GM18951 (cell line): ENCODE data around the gene IL1RAP.

Source experiments
- POLR2A ChIP-seq: IDR thresholded peaks from 4 replicates; pipeline ENCODE4 v1.6.1; 2011; ENCODE audit warnings: mild to moderate bottlenecking; ENCODE audit not compliant: insufficient read length, insufficient read depth; ENCODE audit errors: extremely low read depth
- in situ Hi-C: fragments of 300-500 bp; cut with MboI; formaldehyde crosslinking; loops from one replicate; pipeline ENCODE4 v1.12.0; 2022; ENCODE audit warnings: low sequenced_read_pairs, mixed read lengths, inconsistent platforms; ENCODE audit not compliant: unreplicated experiment

The IL1RAP gene

DNA sequence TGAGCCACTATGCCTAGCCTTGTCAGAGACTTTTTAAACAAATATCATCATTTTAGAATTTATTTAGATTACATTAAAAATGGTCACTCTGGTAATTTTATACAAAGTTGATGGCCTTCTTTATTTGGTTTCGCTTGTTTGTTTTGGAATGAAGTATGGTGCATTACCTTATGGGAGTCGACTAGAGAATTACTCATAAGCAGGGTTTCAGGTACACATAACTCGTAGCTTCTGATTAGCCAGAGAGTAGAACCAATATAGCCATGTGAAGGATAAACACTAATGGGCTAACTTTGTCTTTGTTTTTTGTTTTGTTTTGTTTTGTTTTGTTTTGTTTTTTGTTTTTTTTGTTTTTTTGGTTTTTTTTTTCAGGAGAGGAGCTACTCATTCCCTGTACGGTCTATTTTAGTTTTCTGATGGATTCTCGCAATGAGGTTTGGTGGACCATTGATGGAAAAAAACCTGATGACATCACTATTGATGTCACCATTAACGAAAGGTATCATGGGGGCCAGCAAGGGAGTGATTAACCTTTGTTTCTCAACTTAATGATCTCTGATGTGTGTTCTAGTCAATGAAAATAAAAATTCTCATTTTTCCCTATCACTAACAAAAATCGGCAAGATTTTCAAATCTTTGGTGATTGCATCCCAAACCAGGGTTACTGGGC, 113.2 kb downstream of the IL1RAP start:
- no peak for TF ChIP-seq POLR2A
- in situ Hi-C loops: no loop called here

DNA sequence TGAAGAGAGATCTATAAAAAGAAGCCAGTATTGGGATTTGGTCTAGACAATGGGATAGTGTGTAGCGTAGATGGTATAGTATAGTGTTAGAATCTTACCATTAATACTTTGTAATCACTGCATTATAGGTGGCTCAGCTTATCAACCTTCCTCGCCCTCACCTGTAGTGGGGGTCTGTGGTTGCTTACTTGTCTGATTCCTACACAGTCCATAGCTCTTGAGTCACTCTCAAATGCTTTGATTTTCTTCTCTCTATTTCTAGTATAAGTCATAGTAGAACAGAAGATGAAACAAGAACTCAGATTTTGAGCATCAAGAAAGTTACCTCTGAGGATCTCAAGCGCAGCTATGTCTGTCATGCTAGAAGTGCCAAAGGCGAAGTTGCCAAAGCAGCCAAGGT, 115.2 kb downstream of the IL1RAP start:
- in situ Hi-C loops: no loop called here
- TF ChIP-seq POLR2A: no peak

DNA sequence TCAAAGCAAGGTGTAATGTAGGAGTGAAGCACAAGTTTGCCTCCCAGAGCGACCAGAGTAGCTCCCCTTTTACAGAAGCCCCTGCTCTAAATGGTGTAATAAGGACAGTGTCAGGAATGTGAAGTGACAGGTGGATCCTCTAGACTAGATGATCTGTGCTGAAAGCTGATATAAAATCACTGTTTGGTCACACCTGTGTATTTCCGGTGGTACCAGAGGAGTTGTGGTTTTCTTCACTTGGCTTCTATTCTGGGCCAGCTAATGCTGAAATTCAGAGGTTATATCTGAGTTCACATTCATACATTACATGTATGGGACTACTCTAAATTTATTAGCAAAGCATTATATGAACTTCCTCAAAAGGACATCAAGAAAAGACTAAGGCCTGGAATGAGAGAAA, 117.4 kb downstream of the IL1RAP start:
- in situ Hi-C loops: no loop called here

DNA sequence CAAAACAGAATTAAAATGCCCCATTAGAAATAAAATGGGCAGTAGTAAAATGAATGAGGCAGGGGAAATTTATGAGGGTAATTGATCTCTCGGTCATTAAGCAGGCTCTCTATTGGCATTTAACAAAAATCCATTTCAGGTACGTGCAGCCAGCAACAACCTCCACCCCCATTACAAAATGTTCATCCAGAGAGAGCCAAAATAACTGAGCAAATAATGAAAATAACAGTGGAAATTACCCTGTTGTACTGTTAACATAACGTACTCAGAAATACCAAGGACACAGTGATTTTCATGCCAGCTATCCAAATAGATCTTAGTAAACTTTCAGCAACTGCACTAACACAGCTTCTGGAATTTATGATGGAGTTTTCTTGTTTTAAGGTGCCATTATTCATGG, 127.7 kb downstream of the IL1RAP start:
- in situ Hi-C loops: no loop called here
- TF ChIP-seq POLR2A: no peak

More for the DNA sequence above, 117.4 kb downstream of the IL1RAP start:
- TF ChIP-seq POLR2A: no peak

DNA sequence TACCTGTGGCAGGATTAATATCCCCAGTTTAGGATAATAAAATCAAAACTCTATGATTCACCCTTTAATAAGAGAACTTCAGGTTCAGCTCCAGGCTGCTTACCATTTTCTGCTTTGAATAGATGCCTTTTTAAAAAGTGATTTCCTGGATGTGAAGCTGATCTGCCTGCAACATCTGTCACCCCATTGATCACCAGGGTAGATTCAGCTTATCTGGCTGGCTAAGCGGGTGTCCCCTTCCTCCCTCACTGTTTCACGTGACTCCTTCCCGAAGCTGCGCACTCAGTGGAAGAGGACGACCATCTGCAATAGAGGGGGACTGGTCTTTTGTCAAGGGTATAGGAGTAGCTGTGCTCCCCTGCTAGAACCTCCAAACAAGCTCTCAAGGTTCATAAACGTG, 128.1 kb downstream of the IL1RAP start:
- no peak for TF ChIP-seq POLR2A
- in situ Hi-C loops: no loop called here

DNA sequence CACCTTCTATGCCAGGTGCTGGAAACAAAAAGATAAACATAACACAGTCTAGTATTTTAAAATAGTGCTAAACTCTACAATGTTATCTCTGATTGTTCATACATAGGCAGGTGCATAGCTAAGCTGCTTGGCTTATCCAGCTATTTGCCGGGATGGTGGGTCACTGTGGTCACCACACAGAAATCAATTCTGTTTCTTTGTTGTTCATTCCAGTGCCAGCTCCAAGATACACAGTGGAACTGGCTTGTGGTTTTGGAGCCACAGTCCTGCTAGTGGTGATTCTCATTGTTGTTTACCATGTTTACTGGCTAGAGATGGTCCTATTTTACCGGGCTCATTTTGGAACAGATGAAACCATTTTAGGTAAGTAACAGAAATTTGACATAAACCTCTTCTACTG, 130.2 kb downstream of the IL1RAP start:
- TF ChIP-seq POLR2A: no peak
- in situ Hi-C loops: no loop called here

DNA sequence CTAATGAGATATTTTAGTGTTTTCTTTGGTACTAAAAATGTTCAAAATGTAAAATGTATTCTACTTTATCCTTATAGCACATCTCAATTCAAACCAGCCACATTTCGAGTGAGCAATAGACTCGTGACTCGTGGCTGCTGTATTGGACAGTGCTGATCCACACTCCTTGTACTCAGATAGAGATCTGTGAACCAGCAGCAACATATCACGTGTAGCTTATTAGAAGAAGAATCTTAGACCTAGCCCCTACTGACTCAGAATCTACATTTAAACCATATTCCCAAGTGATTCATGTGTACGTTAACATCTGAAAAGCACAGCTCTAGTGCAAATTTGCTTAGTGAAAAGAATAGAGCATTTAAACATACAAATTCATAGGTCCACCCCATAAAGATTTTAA, 130.9 kb downstream of the IL1RAP start:
- in situ Hi-C loops: no loop called here
- no peak for TF ChIP-seq POLR2A

DNA sequence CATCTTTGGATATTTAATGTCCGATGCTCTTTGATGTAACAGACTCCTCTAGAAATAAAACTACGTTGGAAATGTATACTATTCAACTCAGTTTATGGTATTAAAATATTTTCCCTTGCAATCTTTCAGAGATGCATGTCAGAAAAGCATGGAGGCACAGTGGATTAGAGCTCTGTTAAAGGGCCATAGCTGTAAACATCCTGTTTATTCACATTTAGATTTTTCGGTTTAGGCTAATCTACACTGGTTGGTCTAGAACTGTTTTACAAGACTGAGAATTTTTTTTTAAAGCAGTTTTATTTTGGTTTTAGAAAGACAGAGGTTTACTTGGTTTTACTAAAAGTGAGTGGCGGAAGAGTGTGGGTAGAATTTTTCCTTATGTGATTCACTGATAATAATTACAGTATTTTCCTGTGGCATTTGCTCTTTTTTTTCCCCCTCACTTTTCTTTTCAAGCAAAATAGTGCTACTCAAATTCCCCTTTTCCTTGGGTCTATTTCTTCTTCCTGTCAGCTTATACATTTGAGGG, 132.1 kb downstream of the IL1RAP start:
- in situ Hi-C loops: no loop called here

DNA sequence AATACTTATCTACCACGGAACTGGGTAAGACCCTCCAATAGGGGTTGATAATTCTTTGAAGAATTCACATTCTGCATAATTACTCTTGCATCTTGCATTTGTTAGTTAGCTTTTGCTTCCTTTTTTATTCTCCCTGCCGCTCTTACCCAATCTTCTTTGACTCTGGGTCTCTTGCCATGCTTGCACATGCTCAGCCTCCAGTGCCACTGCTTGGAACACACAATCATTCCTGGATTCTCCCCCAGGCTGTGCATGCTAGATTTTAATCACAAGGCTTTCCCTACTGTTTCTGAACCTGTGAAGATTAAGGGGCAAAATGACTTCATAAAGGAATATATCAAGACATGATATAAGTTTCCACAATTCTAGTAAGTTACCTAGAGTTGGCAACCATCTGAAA, 133.1 kb downstream of the IL1RAP start:
- no peak for TF ChIP-seq POLR2A
- in situ Hi-C loops: no loop called here

More for the DNA sequence above, 132.1 kb downstream of the IL1RAP start:
- no peak for TF ChIP-seq POLR2A

DNA sequence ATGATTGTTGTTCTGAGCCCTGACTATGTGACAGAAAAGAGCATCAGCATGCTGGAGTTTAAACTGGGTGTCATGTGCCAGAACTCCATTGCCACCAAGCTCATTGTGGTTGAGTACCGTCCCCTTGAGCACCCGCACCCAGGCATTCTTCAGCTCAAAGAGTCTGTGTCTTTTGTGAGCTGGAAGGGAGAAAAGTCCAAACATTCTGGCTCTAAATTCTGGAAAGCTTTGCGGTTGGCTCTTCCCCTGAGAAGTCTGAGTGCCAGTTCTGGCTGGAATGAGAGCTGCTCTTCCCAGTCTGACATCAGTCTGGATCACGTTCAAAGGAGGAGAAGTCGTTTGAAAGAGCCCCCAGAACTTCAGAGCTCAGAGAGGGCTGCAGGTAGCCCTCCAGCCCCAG, 142.0 kb downstream of the IL1RAP start:
- in situ Hi-C loops: no loop called here

DNA sequence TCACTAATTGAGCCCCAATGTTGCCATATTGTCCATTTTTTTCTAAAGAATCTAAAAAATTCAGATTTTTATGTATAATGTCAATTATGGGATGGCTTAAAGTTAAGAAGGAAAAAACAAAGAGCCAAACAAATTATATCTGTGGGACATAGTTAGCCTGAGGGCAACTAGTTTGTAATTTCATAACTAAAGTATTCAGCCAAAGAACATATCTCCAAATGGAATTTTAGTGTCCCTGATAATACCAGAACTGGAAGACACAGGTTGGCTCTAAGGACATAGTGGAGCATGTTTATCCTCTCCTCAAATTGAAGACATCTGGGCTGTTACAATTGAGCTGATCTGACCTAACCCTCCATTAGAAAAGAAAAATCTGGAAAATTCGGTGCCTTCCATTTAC, 144.2 kb downstream of the IL1RAP start:
- in situ Hi-C loops: no loop called here
- TF ChIP-seq POLR2A: no peak

More for the DNA sequence above, 142.0 kb downstream of the IL1RAP start:
- no peak for TF ChIP-seq POLR2A

DNA sequence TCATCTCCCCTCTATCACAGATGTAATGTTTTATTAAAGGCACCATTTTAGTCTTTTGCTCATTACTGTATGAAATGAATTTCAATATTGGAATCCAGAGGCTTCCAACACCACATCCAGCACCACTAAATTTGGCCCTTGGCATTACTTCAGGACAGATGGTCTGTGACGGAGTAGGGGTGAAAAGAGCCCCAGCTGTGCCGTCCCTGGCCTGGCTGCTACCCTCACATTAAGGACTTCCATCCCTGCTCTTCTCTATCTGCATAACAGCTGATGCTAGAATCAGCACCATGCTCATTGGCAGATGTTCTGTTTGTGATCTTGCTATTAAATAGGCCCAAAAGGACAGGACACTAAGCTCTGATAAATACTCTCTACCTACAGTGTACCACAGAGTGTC, 152.9 kb downstream of the IL1RAP start:
- in situ Hi-C loops: no loop called here

DNA sequence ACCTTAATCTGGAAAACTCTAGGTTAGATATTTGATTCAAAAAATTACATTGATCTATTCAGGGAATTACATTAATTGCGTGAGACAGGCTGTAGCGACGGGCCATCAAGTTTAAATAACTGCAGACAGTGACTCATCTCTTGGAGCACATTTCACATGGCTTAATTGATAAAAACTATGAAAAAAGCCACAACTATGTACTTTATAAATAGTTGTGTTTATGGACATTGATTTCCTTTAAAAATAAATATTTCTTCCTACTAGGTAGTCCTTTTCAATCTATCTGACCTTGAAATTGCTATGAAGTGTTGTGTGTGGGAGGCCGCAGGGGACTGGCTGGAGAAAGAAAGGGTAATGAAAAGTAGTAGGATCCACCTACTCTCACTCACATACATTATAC, 157.8 kb downstream of the IL1RAP start:
- in situ Hi-C loops: no loop called here
- TF ChIP-seq POLR2A: no peak

More for the DNA sequence above, 152.9 kb downstream of the IL1RAP start:
- TF ChIP-seq POLR2A: no peak

DNA sequence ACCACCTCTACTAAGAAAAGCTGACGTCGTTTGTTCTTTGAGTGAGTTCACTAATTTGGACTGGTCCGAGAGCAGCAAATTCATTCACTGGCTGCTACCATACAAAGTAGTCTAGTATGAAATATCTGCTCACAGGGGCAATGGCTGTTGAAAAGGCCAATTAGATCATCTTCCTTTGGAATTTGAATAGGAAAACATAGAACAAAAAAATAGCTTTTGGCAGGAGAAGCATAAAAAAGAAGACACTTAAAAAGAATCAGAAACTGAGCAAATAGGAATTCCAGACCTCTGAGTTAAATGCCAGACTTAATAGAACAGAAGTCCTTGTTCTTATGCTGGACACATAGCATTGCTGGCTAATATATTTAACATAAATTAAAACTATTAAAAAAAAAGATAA, 159.3 kb downstream of the IL1RAP start:
- in situ Hi-C loops: no loop called here
- TF ChIP-seq POLR2A: no peak
